ENCODE data around the gene SOWAHA. TPM values are rescaled to one million over a fixed set of nuclear protein-coding genes. Genes with fewer than 3 reads are reported as not detected.

The SOWAHA gene
- total and polyA plus RNA-seq, 10 of the 15 experiments (the other 5 are each of a cell fraction or from before 2014, with no cell fraction given) = 0.02 to 0.37 (median 0.05) TPM; not detected in 4

DNA sequence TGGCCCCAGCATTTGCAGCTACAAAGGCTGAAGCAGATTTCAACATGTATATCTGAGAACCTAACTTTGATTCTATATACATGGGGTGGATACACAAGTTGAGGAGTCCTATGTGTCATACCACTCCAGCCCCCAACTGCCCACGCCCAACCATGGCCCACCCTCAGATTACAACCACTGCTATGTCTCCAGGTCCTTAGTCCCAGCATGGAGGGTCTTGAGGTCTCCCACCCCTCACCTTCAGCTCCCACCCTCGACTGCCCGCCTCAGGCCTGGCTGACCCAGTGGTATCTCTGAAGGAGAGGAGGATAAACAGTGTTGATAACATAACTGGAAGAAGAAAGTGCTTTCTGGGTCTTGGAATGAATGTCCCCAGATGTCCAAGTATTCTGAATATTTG is 8.2 kb downstream of the SOWAHA start:
- Histone ChIP-seq H4K20me1 (ENCODE audit: control insufficient read depth, insufficient read depth) (no peaks in the 10 kb centered on the region), H3K79me2 (ENCODE audit: control insufficient read depth, insufficient read depth, low read length) (no peaks in the 10 kb centered on the region), H2AFZ (ENCODE audit: control insufficient read depth, low read depth, low read length) (no peak overlapping the region), H3K4me1 (ENCODE audit: control insufficient read depth, insufficient read depth, low read length) (no peaks in the 10 kb centered on the region; the same call in 1 of the 2 replicates), H3K27ac (ENCODE audit: control insufficient read depth, insufficient read depth) (no peak overlapping the region), H3K4me3 (no peak overlapping the region), H3K9me3 (replicated peaks; ENCODE audit: control insufficient read depth, insufficient read depth, low read length) (no peaks in the 10 kb centered on the region), H3K4me2 (ENCODE audit: control insufficient read depth, insufficient read depth) (no peak overlapping the region), H3K36me3 (ENCODE audit: control insufficient read depth in 2 of 2, insufficient read depth in 2 of 2, low read length in 1 of 2) (no peaks in the 10 kb centered on the region), H3K27me3 (replicated peaks in 1 of 2; ENCODE audit: control insufficient read depth in 2 of 2, insufficient read depth in 2 of 2, low read length in 1 of 2) (peaks cover 0 to under 1% of the 10 kb centered on the region in 2 experiments; a peak in 3 of 4 replicates), H3K9ac (ENCODE audit: control insufficient read depth, insufficient read depth, low read length) (no peak overlapping the region)
- ChIA-PET CTCF (interaction anchor here (0.6 to 7.7 kb wide), 21 partner anchors 8 to 435 kb away, joined by 3 to 159 read pairs (median 19); partner anchors contain the start of genes CCNI2 and SHROOM1), SMC1A (ENCODE audit: uncharacterized antibody, unreplicated experiment) (interaction anchor here (0.7 to 10.9 kb wide), 14 partner anchors 12 to 315 kb away, joined by 3 to 129 read pairs (median 6); no protein-coding TSS in a partner anchor), RAD21 (ENCODE audit: unreplicated experiment) (interaction anchor here (1.4 to 7.7 kb wide), 17 partner anchors 12 to 320 kb away, joined by 3 to 106 read pairs (median 23); partner anchors contain the start of genes CCNI2, IL4 and RAD50), POLR2A (interaction anchor here (6.2 kb wide), 1 partner anchor 14 kb away, joined by 41 read pairs; no protein-coding TSS in a partner anchor)
- in situ Hi-C loops (cut with MboI) (loop anchor here (10.0 kb wide), 1 partner anchor 297 kb away; no protein-coding TSS in a partner anchor), intact Hi-C loops (cut with micrococcal nuclease; ENCODE audit: unreplicated experiment) (loop anchor here (2.0 to 5.0 kb wide), 4 partner anchors 71 to 321 kb away; partner anchors contain the start of gene KIF3A)
- 46% methylated on average over 2 of the region's 3 CpGs for WGBS (ENCODE audit: insufficient coverage, insufficient replicate concordance, low lambda C conversion rate, missing lambda C conversion rate)
- TF ChIP-seq YBX1 (IDR thresholded peaks at IDR 0.05) (no peak), ZBED1 (IDR thresholded peaks at IDR 0.05; ENCODE audit: borderline replicate concordance) (no peak), CREB1 (IDR thresholded peaks at IDR 0.05; ENCODE audit: low read depth) (no peak), PRDM15 (CRISPR knock-in tag; IDR thresholded peaks at IDR 0.05) (no peak), SMAD1 (IDR thresholded peaks at IDR 0.05; ENCODE audit: low read depth, partially characterized antibody) (no peak), NR2C2 (IDR thresholded peaks at IDR 0.05; ENCODE audit: borderline replicate concordance, control insufficient read depth, insufficient read length, low read depth) (no peak), TCF12 (IDR thresholded peaks at IDR 0.05; ENCODE audit: low read depth, low read length) (no peak), ZNF24 (IDR thresholded peaks at IDR 0.05) (no peak)
- TF ChIP-seq, protein P1, sequence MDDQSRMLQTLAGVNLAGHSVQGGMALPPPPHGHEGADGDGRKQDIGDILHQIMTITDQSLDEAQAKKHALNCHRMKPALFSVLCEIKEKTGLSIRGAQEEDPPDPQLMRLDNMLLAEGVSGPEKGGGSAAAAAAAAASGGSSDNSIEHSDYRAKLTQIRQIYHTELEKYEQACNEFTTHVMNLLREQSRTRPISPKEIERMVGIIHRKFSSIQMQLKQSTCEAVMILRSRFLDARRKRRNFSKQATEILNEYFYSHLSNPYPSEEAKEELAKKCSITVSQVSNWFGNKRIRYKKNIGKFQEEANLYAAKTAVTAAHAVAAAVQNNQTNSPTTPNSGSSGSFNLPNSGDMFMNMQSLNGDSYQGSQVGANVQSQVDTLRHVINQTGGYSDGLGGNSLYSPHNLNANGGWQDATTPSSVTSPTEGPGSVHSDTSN (IDR thresholded peaks at IDR 0.05; ENCODE audit: insufficient replicate concordance, low read depth, low read length) = no peak
- no peak for FAIRE-seq
- BruUV-seq (replicated peaks) = no TSS peak
- no peak for ATAC-seq
- DNase-seq (ENCODE audit: low read depth, low spot score) = no peak

All from GM12878 (cell line).